Glomerular endothelial cell (primary cell): Measurements from ENCODE around the gene NCOA7. TPM values are rescaled to one million over a fixed set of nuclear protein-coding genes. Genes with fewer than 3 reads are reported as not detected.
"Not testable (repeated sequence)": the region's sequence is repeated elsewhere in the genome, so short reads cannot be mapped to it uniquely, and the experiment has no call there.

ENCODE experiments used
- DNase-seq: peaks from one replicate; pipeline ENCODE4 v3.0.0-alpha.2; 2011; ENCODE audit warnings: low read depth, low spot score; ENCODE audit errors: extremely low read depth
- total RNA-seq: library from RNA; depleted of rRNA; stranded (reverse); fragments of >200 nt; gene quantifications from 2 replicates; pipeline ENCODE4 v1.2.3, GENCODE V29; 2015

NCOA7 gene
- total RNA-seq, 1 donor from 2014 or later, result 66.8 TPM

DNA sequence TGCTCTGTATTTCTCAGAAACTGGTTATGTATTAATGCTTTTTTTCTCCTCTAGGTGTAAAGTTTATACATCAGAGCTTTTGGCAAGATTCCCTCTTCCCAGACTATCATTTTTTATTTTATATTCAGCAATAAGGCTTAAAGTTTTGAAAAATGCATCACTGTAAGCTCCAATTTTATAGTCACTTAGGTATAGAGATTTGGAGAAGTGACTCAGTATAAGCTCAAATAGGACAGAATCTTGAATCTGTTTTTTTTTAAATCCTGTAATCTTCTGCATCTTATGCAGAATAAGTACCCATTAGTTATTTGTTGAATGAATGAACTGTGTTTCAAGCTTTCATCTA is 1.0 kb downstream of the NCOA7 start:
- DNase-seq, result no peak

DNA sequence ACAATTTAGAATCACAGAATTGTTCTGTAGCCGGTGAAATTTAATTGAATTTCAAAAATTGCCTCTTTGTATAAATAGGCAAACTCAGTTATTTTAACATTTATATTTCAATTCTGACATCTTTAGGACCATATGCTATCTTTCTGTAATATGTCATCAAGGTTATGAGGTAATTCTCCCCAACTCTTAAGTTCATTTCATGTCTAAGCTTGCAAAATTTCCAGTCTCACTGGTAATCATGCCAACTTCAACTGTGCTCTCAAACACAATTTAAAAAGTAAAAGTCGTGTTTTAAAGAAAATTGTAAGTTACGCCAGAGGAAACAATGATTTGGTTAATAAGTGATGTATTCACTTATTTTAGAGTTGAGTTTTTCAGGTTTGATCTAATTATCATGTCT is 1.4 kb downstream of the NCOA7 start:
- DNase-seq, result no peak

DNA sequence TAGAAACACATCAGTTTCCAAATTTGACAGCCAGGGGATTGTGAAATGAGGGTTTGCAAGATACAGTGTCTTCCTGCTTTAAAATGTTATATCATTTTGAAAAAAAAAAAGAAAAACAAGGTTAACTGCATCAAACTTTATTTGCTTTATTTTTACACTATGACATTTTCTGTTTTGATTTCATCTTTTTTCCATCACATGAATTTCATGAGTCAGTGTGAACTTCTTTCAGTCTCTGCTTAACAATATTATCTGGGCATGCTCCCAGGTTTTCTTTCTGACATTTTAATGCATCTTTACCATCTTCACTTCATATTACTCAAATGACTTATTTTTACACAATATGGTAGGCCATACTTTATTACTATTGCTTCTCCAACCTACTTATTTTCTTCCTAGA is 1.9 kb downstream of the NCOA7 start:
- DNase-seq, result no peak

DNA sequence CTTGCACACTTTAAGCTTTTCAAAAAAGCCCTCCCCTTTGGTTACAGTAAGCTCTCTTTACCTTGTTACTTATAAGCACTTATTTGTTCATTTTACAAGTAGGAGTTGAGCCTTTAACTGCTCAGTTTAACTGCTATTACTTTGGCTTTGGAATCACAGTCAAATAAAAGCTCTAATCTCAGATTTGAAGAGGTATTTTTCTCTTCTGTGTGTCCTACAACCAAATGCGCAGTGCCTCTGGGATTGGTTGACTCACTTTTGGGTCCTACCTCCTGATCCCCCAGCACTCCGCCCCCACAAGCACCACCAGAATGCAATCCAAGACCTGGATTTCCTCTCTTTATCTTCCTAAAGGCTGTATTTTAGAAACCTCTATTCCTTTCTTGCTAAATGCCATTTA is 2.5 kb downstream of the NCOA7 start:
- no peak for DNase-seq

DNA sequence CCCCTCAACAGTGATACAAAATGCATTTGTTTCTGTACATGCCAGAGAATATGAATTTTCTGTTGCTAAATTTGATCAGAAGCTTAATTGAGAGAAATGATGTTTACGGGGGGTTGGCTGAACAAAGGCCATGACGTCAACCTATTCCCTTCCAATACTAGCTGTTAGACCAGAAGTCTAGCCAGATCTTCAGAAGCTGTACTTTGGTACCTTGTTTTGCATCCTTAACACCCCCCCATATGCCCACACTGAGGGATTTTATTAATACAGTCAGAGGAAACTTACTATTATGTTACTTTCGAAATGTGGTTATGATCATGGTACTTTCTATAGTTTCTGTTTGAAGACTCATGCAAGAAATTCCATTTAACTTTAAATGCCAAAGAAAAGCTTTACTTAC is 3.1 kb downstream of the NCOA7 start:
- DNase-seq, result no peak

DNA sequence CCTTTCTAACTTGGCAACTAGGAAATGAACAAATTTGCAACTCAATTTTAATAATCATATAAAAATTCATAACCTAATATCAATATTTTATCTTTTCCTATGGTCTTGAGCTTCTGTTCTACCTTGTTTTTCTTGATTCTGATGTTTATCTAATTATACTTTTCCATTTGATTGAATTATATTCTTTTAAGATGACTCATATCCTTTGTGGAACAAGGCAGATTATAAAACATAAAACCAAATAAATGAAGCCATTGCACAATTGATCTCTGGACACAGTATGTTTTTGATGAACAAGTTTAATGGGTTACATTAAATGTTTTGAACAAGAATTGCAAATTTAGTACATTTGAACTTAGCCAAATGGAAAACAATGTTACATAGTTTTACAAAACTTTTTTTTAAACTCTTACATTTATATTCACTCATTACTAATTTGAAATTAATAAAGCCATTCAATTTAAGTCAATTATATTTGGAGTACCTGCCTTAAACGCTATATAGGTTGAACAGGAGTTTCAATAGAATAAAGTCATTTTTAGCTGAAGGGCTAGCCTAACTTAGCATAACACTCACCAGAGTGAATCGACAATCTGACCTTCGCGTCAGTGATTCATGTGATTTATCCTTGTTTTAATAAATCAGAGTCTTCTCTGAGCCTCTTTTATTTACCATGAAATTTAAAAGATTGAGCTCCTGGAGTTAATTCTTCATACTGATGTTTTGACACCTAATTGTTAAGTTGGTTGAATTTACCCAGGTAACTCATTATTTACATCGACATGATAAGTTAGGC is 3.8 kb downstream of the NCOA7 start:
- no peak for DNase-seq

DNA sequence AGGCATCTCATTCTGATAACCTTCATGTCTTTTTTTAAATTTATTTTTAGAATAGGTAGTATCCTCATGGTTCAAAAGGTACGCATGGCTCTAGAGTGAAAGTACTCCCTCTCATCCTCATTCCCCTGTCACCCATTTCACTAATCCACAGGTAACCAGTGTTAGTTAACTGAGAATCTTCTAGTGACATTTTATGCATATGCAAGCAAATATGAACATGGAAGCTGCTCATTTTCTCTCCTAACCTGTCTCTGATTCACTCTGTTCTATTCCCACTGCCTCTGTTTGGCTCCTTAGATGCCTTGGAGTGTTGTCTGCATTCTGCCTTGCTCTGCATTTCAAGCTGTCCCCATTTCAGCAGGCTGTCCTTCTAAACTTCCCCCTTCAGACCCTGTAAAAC is 4.5 kb downstream of the NCOA7 start:
- no peak for DNase-seq

DNA sequence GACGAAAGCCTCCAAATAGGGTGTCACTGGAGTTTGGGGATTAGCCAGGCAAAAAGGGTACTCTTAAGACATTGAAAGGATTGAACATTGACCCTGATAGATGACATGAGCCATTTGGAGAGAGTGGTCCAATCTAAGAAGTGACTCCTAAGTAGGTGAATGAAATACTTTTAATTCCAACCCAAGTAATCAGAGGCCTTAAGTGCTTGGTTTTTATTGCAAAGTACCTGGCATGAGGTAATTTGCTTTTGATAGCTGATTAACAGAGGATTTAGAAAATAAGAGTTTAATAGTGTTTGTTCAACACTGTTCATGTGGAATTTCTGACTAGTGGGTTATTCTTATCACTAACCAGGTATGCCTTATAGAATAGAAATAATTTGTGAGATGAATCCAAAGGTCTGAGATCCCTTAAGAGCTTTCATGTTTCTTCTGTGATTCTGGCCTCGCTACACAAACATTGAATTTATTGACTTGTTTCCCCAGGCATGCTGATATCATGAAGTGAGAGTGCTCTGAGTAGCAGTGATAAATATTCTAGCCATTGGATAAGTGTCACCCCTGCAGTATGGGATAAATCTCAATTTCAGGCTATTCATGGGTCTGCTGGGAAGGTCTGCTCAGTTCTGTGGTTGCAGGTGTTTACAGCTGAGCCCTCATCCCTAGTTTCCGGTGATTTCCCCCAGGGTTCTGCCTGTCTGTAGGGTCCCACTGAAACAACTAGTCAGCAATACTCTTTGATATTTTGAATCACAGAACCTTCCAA is 6.5 kb downstream of the NCOA7 start:
- no peak for DNase-seq

DNA sequence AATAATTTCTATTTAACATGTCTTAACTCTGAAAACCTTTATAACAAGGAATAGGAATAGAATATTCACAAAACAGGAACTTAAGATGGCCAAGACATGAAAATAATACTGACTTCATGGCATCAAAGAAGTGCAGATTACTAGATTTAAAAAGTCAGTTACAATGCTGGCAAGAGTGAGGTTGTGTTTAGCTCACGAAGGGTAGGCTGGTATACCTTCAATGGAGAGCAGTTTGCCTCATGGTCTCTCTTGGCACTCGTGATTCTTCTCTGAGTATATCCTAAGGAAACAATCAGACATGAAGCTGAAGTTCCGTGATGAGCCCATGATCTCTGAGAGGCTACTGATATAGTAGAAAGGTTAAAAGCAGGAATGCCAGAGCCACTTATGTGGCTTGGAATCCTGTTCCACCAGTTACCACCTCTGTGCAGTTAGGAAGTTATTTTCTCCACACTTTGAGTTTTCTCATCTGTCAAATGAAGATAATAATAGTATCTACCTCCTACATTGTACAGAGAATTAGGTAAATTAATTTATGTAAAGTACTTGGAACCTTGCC is 7.2 kb downstream of the NCOA7 start:
- no peak for DNase-seq

DNA sequence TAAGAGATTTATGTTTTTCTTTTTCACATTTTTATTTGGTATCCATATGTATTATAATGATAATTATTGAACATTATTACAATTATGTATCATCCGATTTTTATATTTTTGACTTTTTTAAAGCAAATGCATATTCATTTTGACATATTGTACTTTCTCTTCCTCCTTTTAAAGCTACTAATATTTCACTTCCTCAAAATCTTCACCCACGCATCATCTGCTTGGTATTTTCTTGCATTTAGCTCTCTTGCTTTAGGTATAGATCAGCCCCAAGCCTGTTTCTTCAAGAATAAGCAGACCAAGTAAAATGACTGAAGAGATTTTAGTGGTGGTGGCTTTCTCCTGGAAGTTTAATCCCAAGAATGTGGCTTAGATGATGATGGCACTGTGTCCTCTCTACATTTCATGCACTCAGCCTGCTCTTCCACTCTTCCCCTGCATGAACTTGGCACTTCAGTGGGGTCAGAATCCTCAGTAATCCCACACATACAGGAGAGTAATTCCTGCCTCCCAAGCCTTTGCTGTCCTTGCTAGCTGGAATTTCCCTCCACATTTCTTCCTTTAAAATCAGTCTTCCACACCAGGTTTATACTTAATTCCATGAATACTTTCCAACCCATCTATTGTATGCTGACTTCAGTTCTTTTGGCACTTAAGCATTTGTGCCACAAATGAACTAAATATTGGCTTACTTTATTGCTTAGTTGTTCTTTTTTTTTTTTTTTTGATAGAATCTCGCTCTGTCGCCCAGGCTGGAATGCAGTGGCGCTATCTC is 8.2 kb downstream of the NCOA7 start:
- no peak for DNase-seq

DNA sequence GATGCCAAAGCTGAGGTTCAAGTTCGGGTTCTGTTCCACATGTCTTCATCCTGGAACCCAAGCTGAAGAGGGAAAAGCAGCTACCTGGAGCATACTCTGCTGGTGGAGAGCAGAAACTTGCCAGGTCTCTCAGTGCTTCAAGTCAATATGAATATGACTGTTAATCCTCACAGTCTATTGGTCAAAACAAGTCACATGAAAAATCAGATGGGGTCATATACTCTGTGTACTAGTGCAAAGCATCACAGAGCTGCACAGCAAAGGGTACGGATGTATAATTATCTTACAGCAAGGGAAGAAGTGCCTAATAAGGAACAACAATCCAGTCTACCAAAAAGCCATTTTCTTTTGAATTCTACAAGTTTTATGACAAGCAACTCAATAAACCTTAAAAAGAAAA is 11.6 kb downstream of the NCOA7 start:
- no peak for DNase-seq

DNA sequence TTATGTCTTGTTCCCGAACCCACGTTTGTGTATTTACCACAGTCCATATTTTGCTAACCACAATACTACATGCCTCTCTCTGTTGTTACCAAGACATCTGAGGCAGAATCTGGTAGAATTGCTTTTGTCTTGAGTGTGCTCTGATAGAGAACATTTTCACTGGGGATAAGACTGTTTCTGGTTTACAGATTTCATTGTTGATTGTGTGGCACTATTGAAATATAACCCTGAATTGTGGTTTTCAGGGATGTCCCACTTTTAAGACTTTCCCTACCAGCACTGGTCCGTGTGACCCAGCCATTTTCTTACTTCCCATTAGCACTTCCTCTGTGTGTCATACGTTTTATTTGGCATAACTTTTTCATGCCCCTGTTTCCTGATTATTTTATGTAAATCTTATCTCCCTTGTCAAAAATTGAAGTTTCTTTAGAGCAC is 12.2 kb downstream of the NCOA7 start:
- peak; percentile 80 for DNase-seq

DNA sequence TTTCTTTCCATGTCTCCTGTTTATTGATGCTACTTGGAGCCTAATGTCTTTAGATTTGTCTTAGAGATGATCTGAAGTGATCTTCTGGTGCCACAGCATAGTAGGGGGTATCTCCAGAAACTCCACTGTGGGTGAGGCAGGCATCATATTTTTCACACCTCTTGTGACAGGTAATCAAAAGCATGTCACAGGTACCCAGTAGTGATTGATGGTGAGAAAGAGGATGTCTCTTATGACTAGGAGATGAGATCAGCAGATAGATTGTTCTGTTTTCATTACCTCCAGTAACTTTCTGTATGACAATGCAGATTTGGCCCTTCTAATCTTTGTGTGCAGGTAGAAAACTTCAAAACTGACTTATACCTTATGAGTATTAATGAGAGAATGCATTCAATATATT is 13.5 kb downstream of the NCOA7 start:
- no peak for DNase-seq

DNA sequence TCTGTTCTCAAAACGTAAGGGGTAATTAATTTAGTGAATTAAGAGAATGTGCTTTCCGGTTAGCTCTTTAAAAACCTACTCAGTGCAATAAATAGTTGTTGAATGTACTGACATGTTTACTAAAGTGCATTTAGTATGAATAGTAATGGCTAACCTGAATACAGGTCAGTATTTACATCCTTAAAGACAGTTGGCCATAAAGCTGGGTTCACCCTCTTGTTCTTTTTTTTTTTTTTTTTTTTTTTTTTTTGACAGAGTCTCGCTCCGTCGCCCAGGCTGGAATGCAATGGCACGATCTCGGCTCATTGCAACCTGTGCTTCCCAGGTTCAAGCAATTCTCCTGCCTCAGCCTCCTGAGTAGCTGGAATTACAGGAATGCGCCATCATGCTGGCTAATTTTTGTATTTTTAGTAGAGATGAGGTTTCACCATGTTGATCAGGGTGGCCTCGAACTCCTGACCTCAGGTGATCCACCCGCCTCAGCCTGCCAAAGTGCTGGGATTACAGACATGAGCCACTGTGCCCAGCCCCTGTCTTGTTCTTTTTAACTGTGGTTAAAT is 14.2 kb downstream of the NCOA7 start:
- not testable (repeated sequence) for DNase-seq

DNA sequence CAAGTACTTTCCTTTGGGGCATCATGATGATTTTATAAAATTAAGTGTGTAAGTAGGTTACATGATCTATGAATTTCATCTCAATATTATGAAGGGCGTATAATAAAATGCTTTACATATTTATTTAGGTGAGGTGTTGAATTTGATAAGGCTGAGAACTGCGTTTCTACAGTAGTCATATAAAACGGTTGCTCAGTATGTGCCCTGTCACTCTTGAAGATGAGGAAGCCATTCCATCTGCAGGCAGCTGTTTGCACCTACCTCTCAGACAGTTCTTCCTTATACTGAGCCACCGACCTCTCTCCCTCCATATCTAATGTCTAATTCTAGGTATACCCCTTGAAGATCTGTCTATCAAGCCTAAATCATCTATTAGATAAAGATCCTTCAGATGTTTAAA is 16.1 kb downstream of the NCOA7 start:
- DNase-seq, result no peak

DNA sequence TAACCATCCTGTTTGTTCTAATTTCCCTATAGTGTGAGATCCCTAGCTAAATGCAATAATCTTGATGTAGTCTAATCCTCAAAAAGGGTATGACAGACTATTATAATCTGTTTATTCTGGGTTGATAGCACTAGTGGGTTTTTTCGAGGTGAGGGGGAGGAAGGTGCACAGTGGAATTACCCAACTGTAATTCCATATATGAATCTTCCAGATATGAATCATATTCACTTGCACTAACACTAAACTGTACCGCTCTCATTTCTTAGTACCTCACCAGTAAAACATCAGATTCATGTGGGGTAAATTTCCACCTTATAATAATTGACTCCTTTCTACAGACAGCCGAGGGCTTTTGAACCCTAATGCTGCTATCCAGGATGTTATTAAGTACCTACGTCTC is 16.5 kb downstream of the NCOA7 start:
- DNase-seq, result no peak

DNA sequence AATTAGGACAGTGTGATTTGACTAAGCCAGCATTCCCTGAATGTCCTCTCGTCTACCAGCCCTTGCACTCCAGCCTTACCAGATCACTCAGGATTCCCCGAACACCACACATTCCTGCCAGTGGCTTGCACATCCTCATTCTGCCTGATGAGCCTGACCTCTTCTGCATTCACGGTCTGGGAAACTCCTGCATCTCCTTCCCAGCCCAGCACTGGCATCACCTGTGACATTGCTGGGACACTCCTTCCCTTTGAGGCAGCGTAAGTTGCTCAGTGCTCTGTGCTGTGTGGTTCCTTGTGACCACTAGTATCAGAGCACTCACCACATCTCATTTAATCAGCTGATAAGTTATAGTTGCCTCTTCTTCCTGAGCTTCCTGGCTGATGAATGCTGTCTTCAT is 17.3 kb downstream of the NCOA7 start:
- DNase-seq, result no peak

DNA sequence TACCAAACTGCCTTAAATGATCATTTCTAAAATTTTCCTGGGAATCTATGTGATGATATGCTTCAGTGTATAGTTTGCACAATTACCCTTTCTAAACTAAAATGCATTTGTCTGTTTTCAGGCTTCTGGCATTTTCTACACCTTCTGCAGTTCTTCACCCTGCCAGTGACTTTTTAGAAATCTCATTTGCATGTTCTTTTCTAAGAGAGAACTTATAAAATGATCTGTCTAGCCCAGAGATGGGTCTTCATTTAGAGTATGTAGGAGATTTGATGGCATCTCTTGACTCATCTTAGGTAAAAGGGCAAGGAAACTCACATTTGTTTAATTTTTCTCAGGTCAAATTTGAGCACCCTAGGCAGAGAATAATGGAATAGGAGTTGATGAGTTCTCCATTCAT is 17.8 kb downstream of the NCOA7 start:
- DNase-seq, result no peak

DNA sequence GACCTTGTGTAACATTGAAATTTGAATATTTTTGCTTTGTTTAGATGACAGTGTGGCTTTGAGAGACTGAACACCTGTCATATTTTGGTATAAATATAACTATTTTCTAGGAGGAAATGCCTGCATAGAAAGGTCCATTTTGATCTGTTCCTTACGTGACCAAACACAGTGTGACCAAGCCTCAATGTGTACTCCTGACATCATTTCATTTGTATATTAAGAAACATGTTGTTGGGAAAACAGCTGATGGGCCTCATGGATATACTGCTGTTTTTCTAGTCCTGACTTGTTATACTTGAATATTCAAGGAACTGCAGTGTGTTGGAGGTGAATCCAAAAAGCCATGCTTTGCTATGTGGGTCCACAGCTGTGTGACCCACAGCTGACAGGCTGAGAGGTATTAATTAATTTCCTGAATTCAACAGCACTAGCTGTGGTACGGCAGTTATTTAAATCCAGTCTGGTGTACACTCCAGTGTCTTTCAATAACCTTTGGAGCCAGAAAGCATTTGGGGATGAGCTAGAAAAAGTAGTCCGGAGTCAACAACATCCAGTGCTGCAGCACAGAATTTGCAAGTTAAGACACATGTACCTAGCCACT is 18.9 kb downstream of the NCOA7 start:
- DNase-seq, result no peak

DNA sequence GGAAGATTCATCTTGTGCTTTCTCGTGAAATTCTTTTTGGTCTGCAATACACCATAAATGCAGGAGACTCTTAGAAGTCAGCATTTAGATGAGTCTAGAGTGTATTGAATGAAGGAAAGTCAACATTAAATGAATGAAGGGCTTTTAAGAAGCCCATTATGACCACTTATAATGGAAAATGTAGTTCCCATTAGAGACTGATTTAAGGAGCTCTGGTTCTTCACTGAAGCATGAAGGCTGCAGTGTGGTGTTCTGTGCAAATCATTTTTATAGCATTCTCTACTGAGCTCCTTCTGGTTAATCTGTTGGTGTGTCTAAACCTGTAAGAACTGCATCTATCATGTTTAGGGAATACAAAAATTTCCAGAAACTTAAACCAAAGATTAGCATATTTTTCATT is 19.7 kb downstream of the NCOA7 start:
- DNase-seq, result no peak

DNA sequence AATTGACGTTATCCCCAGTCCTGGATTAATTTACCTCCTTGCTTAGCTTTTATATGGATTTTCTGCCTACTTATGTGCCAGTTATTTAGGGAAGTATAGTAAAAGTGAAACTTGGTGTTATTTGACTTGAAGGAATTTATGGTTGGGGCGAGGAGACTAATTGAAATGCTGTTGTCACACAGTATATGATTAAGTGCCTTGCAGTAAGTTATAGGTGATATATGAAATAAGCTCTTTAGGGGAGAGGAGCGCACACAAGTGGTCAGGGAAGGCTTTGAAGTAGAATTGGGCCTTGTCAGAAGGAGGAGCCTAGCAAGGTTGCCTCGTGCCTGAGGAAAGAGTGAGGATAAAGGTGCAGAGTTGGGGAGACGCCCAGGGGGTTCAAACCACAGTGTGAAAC is 20.5 kb downstream of the NCOA7 start:
- no peak for DNase-seq
